CD14-positive monocyte (primary cell): ENCODE results near the gene VAV1. TPM values are rescaled to one million over a fixed set of nuclear protein-coding genes. Genes with fewer than 3 reads are reported as not detected.

Source experiments
- DNase-seq, 3 donors: peaks; one replicate each; pipeline ENCODE4 v3.0.0-alpha.2; 2011 to 2022
- H2AFZ ChIP-seq: 2 replicates; pipeline ENCODE4 v1.6.0; 2012; ENCODE audit warnings: mild to moderate bottlenecking, low read depth, low read length, inconsistent platforms; ENCODE audit not compliant: insufficient read depth, poor library complexity, severe bottlenecking
- H3K27ac ChIP-seq, 2 donors: 1 replicate in 1 of 2; 2 replicates in 1 of 2; pipeline ENCODE4 v1.5.1; 2012 to 2013; ENCODE audit warnings: low read length in 2 of 2, control low read depth in 1 of 2, inconsistent platforms in 1 of 2, low read depth in 1 of 2, mild to moderate bottlenecking in 1 of 2
- H3K27me3 ChIP-seq, 2 donors: one replicate each; pipeline versions ENCODE4 v1.6.0 to v1.6.1; 2011 to 2013; ENCODE audit warnings: low read length in 2 of 2; ENCODE audit not compliant: control insufficient read depth in 2 of 2, insufficient read depth in 2 of 2
- H3K36me3 ChIP-seq, 2 donors: replicated peaks in 1 of 2; 1 replicate in 1 of 2; 2 replicates in 1 of 2; pipeline versions ENCODE4 v1.5.1 to v1.6.1; 2012 to 2013; ENCODE audit warnings: low read length in 2 of 2, control low read depth in 1 of 2, inconsistent platforms in 1 of 2, mild to moderate bottlenecking in 1 of 2; ENCODE audit not compliant: insufficient read depth in 2 of 2, control insufficient read depth in 1 of 2
- H3K4me1 ChIP-seq, 2 donors: 1 replicate in 1 of 2; 2 replicates in 1 of 2; pipeline versions ENCODE4 v1.5.1 to v1.6.1; 2012 to 2013; ENCODE audit warnings: low read length in 2 of 2, control low read depth in 1 of 2, inconsistent platforms in 1 of 2, mild to moderate bottlenecking in 1 of 2, moderate library complexity in 1 of 2; ENCODE audit not compliant: insufficient read depth in 2 of 2, control insufficient read depth in 1 of 2
- H3K4me2 ChIP-seq: replicated peaks from 2 replicates; pipeline ENCODE3; 2012; ENCODE audit warnings: low read length, moderate library complexity, mild to moderate bottlenecking; ENCODE audit not compliant: poor library complexity, severe bottlenecking; ENCODE audit errors: extremely low read depth
- H3K4me3 ChIP-seq, 3 experiments: fragments of 200-600 bp in 1 of 3; sonication (generic) in 1 of 3; replicated peaks in 1 of 3; 1 replicate in 2 of 3; 2 replicates in 1 of 3; pipeline ENCODE4 v1.5.1; 2011 to 2013; ENCODE audit warnings: low read length in 3 of 3, mild to moderate bottlenecking in 3 of 3, control low read depth in 2 of 3, low read depth in 2 of 3, inconsistent platforms in 1 of 3, moderate library complexity in 1 of 3
- H3K79me2 ChIP-seq: 2 replicates; pipeline ENCODE4 v1.6.0; 2012; ENCODE audit warnings: mild to moderate bottlenecking, control low read depth, inconsistent platforms, low read length, moderate library complexity; ENCODE audit not compliant: insufficient read depth
- H3K9ac ChIP-seq: 2 replicates; pipeline ENCODE4 v1.6.0; 2017; ENCODE audit warnings: low read length, mild to moderate bottlenecking; ENCODE audit not compliant: insufficient read depth, poor library complexity, severe bottlenecking
- H3K9me3 ChIP-seq, 2 donors: replicated peaks in 1 of 2; 1 replicate in 1 of 2; 2 replicates in 1 of 2; pipeline versions ENCODE4 v1.5.1 to v1.6.1; 2012 to 2013; ENCODE audit warnings: low read length in 2 of 2, control low read depth in 1 of 2; ENCODE audit not compliant: control insufficient read depth in 1 of 2, insufficient read depth in 1 of 2
- H4K20me1 ChIP-seq: 2 replicates; pipeline ENCODE4 v1.6.0; 2012; ENCODE audit warnings: mild to moderate bottlenecking, low read length, control low read depth, moderate library complexity; ENCODE audit not compliant: insufficient read depth
- H3K27ac Mint-ChIP-seq, 7 donors: one replicate each; pipeline ENCODE4 v1.8.0; 2020; ENCODE audit warnings: mild to moderate bottlenecking in 7 of 7, mixed read lengths in 7 of 7, moderate library complexity in 6 of 7, inconsistent platforms in 2 of 7
- H3K27me3 Mint-ChIP-seq, 3 donors: one replicate each; pipeline ENCODE4 v1.8.0; 2021 to 2022; ENCODE audit warnings: low read depth in 3 of 3, mild to moderate bottlenecking in 3 of 3, mixed read lengths in 3 of 3, moderate library complexity in 3 of 3, inconsistent platforms in 1 of 3
- H3K36me3 Mint-ChIP-seq, 2 donors: one replicate each; pipeline ENCODE4 v1.8.0; 2020; ENCODE audit warnings: mixed read lengths in 2 of 2, inconsistent platforms in 1 of 2, mild to moderate bottlenecking in 1 of 2
- H3K4me1 Mint-ChIP-seq: one replicate; pipeline ENCODE4 v1.8.0; 2020; ENCODE audit warnings: mild to moderate bottlenecking, mixed read lengths
- H3K4me3 Mint-ChIP-seq, 2 donors: one replicate each; pipeline ENCODE4 v1.8.0; 2020; ENCODE audit warnings: mild to moderate bottlenecking in 2 of 2, mixed read lengths in 2 of 2, moderate library complexity in 1 of 2
- H3K9me3 Mint-ChIP-seq, 7 donors: one replicate each; pipeline ENCODE4 v1.8.0; 2020 to 2022; ENCODE audit warnings: mixed read lengths in 7 of 7, mild to moderate bottlenecking in 6 of 7, moderate library complexity in 6 of 7, inconsistent platforms in 2 of 7
- CTCF ChIP-seq: fragments of 200-600 bp; IDR thresholded peaks from one replicate; pipeline ENCODE4 v1.8.0; 2022; ENCODE audit warnings: antibody characterized with exemption, mild to moderate bottlenecking
- WGBS: methylation state at CpG from one replicate; pipeline ENCODE4 v1.1.5; 2013; ENCODE audit warnings: missing lambda C conversion rate; ENCODE audit not compliant: insufficient coverage; 5-methylcytosine and 5-hydroxymethylcytosine counted together
- intact Hi-C, 2 donors: fragments of 100-400 bp; cut with micrococcal nuclease; formaldehyde crosslinking; loops; one replicate each; pipeline versions ENCODE4 v1.15.0 to v1.15.1; 2023
- polyA plus RNA-seq, 3 donors: library from polyadenylated mRNA; depleted of rRNA in 1 of 3; unstranded in 2 of 3; stranded (reverse) in 1 of 3; fragments of 300-500 nt in 2 of 3; fragments of >200 nt in 1 of 3; fragmentation: Illumina TruSeq in 2 of 3; gene quantifications; 1 replicate in 2 of 3; 2 replicates in 1 of 3; pipeline ENCODE4 v1.2.3, GENCODE V29; 2012 to 2021

The VAV1 gene
- polyA plus RNA-seq, 3 donors: 21.3 to 81.2 (median 30.2) TPM

- no peak for TF ChIP-seq CTCF
- Histone ChIP-seq H3K79me2 (no peaks in the 10 kb centered on the region), H3K4me1 (peaks cover 20 to 31% of the 10 kb centered on the region in 2 donors), H3K4me2 (no peak overlapping the region), H4K20me1 (no peaks in the 10 kb centered on the region), H3K9me3 (peaks cover 0 to 4% of the 10 kb centered on the region in 2 donors), H3K27me3 (peaks cover 0 to 13% of the 10 kb centered on the region in 2 donors), H3K27ac (no peak overlapping the region), H3K36me3 (no peaks in the 10 kb centered on the region), H3K4me3 (no peak overlapping the region), H2AFZ (no peak overlapping the region), H3K9ac (no peak overlapping the region)
- peak overlapping the region in 1 of 2 donors; percentile 61 for H3K4me3 Mint-ChIP-seq
- peaks cover 0 to 7% (median 3%) of the 10 kb centered on the region in 7 donors for H3K9me3 Mint-ChIP-seq
- intact Hi-C loops: loop anchor here (5.0 to 10.0 kb wide), 2 partner anchors 41 to 251 kb away; no protein-coding TSS in a partner anchor
- peaks cover 12 to 17% (median 15%) of the 10 kb centered on the region in 3 donors for H3K27me3 Mint-ChIP-seq
- no peaks in the 10 kb centered on the region for H3K36me3 Mint-ChIP-seq
- peak overlapping the region in 2 of 7 donors; percentile 14 to 78 for H3K27ac Mint-ChIP-seq
- WGBS: 63% methylated on average over 7 of the region's 8 CpGs
- peaks cover 31% of the 10 kb centered on the region for H3K4me1 Mint-ChIP-seq
- peak in 1 of 3 donors; percentile 26 for DNase-seq
Observed at GRCh38 chr19:6765738-6766356, 6.7 kb upstream of the VAV1 start.

- Mint-ChIP-seq H3K4me1 (peaks cover 34% of the 10 kb centered on the region), H3K36me3 (no peaks in the 10 kb centered on the region), H3K27ac (peak overlapping the region in 6 of 7 donors; percentile 14 to 86 (median 78)), H3K9me3 (peaks cover 0 to 4% (median 1%) of the 10 kb centered on the region in 7 donors), H3K4me3 (peak overlapping the region; percentile 82 to 90), H3K27me3 (peaks cover 12 to 17% (median 15%) of the 10 kb centered on the region in 3 donors)
- no peak overlapping the region for H3K27ac ChIP-seq
- peak overlapping the region in 1 of 3 experiments; percentile 74 for H3K4me3 ChIP-seq
- no peaks in the 10 kb centered on the region for H3K36me3 ChIP-seq
- H3K9me3 ChIP-seq: no peaks in the 10 kb centered on the region
- no peaks in the 10 kb centered on the region for H3K79me2 ChIP-seq
- intact Hi-C loops: loop anchor here (5.0 to 10.0 kb wide), 2 partner anchors 41 to 252 kb away; no protein-coding TSS in a partner anchor
- H3K27me3 ChIP-seq: peaks cover 0 to 13% of the 10 kb centered on the region in 2 donors
- peak overlapping the region; percentile 86 for H3K4me2 ChIP-seq
- WGBS: 71% methylated on average over 14 of the region's 16 CpGs
- TF ChIP-seq CTCF: no peak
- peaks cover 20 to 35% of the 10 kb centered on the region in 2 donors for H3K4me1 ChIP-seq
- H3K9ac ChIP-seq: no peak overlapping the region
- H2AFZ ChIP-seq: peak overlapping the region; percentile 51
- no peaks in the 10 kb centered on the region for H4K20me1 ChIP-seq
- no peak for DNase-seq
Observed at GRCh38 chr19:6766357-6767080, 6.0 kb upstream of the VAV1 start.
